Measurements from ENCODE around the gene AURKAIP1. TPM values are rescaled to one million over a fixed set of nuclear protein-coding genes. Genes with fewer than 3 reads are reported as not detected.
"Not testable (repeated sequence)": the region's sequence is repeated elsewhere in the genome, so short reads cannot be mapped to it uniquely, and the experiment has no call there.

Gene AURKAIP1
- 267 and 308 TPM in 2 replicates for total RNA-seq (2014; rRNA removed; shearing (Covaris generic))

DNA sequence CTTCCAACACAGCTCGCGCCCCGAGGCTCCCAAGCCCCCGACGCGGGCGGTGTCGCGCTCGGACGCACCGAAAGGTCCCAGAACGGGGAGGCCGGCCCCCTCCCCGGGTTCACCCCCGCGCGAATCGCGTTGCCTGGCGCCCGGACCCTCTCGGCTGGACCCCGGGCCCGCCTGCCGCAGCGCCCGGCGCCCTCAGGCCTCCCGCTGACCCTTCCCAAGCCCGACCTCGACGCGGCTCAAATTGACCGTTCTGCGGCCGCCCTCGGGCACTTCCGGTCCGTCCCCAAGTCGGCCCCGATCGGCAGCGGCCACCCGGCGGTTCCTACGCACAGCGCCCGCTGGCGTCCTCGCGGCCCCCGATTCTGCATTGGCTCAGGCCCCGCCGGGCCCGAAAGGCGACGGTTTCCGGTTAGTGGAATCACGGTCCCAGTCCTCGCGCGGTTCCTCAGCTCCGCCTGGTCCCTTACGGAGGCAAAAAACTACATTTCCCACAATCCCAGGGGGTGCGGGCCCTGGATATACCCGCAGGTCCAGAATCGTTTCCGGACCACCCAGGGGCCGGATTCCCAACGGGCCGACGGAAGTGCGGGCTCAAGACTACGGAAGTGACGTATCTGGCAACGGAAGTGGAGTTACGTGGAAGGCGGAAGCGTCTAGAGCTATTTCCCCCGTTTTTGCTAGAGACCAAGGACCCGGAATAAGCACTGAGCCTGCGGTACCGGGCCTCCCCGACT is at the start of gene AURKAIP1:
TSS of gene AURKAIP1 (minus strand) at position 279 of the 734 bp plus-strand sequence. CDS start 451 bp downstream, outside the sequence.
- peak; percentile 99 for DNase-seq (ENCODE audit: low read depth)

DNA sequence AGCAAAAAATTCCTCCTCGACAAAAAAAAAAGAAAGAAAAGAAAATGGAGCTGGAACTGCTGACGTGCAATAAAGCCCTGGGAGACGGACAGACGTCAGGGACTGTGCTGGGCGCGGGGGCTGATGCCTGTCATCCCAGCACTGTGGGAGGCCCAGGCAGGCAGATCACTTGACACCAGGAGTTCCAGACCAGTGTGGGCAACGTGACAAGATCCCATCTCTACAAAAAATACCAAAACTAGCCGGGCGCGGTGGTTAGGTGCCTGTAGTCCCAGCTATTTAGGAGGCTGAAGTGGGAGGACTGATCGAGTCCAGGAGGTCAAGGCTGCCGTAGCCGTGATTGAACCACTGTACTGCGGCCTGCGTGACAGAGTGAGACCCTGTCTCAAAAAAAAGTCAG is 49.7 kb upstream of the AURKAIP1 start:
- no peak for DNase-seq (ENCODE audit: low read depth)

DNA sequence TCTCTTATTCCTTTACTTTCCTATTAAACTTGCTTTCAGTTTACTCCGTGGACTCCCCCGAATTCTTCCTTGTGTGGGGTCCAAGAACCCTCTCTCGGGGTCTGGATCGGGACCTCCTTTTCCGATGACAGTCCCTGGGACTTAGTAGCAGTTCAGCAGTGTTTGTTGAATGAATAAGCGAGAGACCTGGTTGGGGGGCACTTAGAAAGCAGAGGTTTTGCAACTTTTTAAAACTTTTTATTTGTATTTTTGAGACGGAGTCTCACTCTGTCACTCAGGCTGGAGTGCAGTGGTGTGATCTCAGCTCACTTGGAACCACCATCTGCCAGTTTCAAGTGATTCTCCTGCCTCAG is 48.2 kb upstream of the AURKAIP1 start:
- no peak for DNase-seq (ENCODE audit: low read depth)

DNA sequence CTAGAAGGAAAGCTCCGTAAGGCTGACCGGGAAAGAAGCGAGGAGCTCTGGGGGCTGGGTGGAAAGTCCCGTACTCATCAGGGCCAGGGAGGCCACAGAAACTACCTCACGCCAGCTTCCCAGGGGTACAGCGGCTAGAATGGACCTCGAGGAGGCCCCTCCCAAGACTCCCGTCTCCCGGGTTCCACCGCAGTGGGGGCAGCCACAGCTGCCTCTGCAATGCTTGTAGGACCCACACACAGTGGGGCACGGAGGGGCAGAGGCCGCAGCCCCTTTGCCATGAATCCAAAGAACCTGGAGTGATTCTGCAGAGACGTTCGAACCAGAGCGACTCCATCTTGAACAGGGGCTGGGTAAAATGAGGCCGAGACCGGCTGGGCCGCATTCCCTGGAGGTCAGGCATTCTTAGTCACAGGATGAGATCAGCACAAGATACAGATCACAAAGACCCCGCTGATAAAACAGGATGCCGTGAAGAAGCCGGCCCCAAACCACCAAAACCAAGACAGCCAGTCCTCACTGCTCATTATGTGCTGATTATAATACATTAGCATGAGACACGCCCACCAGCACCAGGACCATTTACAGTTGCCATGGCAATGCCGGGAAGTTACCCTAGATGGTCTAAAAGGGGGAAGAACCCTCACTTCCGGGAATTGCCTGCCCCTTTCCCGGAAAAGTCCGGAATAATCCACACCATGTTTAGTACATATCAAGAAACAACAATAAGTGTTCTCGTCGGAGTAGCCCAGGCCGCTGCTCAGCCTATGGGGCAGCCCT is 47.6 kb upstream of the AURKAIP1 start:
- DNase-seq (ENCODE audit: low read depth), result peak; percentile 79

DNA sequence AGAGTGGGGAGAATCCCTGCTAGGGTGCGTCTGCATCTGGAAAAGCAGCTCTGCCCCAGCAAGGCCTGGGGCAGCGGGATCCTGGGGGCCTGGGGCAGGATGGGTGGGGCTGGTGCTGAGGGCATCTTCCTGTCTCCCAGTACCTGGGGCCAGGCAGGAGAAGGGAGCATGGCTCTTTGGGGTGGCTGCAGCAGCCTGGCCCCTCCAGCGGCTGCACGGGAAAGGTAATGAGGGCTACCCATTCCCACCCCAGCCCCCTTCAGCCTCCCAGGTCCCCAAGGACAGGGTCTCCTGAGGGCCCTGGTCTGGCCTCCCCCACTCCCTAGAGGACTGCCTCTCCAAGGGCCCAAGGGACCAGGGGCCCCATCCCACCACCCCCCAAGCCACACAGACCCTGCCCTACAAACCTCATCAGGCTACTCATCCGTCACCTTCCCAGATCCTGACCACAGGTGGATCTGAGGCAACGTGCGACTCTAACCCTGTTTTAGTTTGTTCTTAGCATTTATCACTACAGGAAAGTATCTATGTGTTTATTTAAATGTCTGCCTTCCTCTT is 47.0 kb upstream of the AURKAIP1 start:
- DNase-seq (ENCODE audit: low read depth), result peak; percentile 2

DNA sequence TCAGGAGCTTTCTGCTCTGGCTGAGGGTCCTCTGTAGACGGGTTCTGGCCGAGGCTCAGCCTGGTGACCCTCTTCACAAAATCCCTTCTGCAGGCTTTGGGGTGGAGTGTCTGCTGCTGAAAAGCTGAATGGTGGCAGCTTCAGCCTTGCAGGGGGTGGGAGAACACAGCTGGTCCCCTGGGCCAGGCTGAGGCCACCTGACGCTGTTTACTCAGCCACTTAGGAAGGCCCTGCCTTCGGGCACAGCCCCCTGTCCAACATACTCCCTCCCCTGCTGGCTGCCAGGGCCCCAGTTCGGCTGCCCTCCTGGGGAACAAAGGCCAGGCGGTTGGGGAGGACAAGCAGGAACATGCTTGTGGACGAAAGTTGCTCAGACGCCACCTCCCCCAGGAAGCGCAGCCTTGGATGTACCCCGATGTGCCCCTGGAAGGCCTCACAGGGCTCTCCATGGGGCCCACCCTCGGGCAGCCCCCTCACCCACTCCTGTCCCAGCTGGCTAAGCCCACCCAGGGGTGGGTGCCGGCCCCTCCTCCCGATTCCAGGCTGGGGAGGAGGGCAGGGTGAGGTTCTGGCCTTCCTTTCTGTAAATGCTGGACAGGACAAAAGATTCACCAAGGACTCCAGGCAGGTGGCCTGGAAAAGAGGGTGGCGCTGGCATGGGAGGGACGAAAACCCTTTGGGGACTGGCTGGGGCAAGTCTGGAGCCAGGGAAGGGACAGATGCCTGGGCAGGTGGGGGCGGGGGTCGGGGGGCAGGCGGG is 46.3 kb upstream of the AURKAIP1 start, which contains the start of gene ANKRD65:
TSS of gene ANKRD65 (minus strand) at position 130 of the 760 bp plus-strand sequence. CDS start 271 bp downstream, outside the sequence.
- DNase-seq (ENCODE audit: low read depth), result peak; percentile 12

DNA sequence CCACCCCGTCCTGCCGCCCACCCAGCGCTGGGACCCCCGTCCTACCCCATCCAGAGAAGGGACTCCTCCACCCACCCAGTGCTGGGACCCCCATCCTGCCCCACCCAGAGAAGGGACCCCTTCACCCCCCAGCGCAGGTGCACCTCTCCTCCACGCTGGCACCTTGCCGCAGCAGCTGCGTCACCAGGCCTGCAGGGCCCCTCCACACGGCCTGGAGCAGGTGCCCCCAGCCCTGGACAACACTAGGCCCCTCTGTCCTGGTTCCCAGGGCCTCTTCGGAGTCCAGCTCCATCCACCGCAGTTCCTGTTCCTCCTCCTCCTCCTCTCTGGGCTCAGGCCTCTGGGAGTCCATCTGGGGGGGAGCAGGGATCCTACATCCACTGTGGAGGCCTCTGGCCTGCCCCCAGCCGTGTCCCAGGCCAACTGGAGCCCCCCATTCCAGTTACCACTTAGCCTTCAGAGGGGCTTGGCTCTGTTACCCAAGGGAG is 45.7 kb upstream of the AURKAIP1 start:
- DNase-seq (ENCODE audit: low read depth), result no peak

DNA sequence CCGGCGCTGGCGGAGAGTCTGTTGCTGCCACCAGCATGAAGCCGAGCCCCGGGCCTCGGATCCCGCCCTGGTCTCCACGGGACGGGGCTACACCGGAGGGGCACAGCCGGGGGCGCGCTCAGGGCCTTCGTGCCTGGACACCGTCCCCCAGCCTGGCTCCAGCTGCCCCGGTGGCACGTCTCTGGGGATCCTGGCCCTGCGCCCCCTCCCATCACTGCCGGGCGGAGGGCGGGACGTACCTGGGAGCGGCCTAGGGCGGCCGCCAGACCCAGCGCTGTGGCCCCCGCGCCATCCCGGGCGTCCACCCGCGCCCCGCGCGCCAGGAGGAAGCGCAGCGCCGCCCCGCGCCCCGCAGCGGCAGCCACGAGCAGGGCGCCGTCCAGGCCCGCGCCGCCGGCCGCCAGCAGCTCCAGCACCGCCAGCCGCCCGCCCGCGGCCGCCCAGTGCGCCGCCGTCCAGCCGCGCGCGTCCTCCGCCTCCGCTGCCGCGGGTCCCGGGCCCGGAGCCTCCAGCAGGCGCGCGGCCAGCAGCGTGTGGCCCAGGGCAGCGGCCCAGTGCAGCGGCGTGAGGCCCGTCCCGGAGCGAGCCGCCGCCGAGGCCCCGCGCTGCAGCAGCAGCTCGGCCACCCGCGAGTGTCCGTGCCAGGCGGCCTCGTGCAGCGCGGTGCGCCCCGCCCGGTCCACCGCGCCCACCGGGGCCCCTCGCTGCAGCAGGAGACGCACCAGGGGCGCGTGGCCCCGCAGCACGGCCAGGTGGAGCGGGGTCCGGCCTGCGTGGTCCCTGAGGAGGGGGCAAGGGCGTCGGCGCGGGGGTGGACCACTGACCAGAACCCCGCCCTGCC is 45.0 kb upstream of the AURKAIP1 start:
- peak; percentile 29 for DNase-seq (ENCODE audit: low read depth)

DNA sequence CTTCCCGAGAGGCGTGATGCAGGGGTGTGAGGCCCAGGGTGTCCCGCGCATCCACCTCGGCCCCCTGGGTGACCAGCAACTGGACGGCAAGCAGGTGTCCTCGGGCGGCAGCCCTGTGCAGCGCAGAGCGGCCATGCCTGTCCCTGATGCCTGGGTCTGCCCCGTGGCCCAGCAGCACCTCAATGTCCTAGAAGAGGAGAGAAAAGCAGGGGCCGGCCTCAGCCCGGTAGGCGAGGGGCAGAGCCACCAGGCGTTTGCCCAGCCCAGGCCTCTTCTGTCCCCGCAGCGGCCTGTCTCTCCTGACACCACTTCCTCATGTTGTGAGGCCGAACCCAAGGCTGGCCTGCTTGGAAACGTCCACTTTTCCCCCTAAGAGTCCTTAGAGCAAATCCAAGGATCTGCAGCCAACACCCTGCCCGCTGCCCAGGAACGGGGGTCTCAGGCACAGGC is 44.4 kb upstream of the AURKAIP1 start:
- DNase-seq (ENCODE audit: low read depth), result no peak

DNA sequence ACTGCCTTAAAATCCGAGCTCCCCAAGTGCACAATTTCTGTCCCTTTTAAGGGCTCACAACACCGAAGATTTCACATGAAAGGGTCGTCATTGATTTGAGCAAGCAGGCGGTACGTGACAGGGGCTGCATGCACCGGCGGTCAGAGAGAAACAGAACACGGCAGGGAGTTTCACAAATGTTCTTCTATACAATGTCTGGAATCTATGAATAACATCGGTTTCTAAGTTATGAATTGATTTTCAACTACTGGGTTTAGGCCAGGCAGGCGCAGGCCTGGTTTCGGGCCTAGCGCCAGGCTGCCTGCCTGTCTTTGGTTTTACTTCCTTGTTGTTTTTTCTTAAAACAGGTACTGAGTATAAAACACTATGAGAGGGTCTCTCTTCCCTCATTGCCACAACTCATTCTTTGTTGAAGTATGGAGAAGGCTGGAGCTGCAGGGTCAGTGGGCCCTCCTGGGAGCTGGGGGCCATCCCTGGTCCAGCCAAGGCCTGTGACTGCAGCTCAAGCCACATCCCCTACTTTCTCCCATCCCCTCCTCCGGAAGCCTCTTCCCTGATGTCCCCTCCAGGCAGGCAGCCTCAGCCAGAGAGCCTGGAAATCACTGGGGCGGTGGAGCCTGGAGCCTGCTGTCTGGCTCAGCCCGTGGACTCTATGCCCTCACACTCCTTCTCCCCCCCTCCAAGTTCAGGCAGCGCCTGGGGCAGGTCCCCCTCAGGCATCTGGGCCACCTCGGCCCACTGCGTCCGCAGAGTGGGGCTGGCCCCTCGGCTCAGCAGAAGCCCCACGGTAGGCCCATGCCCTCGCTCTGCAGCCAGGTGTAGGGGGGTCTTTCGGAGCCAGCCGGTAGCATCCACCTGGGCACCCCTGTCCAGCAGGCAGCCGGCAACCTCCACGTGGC is 43.7 kb upstream of the AURKAIP1 start:
- DNase-seq (ENCODE audit: low read depth), result no peak

DNA sequence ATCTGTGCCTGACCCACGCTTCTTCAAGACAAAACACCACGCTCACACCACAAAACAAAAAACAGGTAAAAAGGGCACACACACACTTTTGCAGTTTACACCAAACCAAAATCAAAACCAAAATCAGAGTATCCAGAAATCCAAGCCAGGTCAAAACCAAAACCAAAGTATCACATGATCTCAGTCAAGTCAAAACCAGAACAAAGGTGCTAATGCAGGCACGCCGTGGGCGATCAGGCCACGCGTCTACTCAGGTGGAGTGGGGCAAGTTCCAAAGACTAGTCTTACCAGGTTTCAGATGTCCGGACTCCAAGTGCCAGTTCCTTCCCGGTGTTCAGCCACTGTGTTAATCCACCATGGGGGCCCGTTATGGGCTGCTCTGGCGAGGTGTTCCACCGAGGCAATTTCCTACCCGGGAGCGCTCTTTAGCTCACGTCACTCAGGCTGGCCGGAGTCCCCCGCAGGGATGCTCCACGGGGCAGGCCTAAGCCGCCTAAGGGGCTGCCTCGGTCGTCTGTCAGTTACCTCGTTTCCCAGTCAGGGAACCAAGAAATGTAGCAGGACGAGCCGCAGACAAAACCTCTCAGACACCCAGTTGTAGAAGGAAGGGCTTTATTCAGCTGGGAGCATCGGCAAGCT is 42.9 kb upstream of the AURKAIP1 start:
- DNase-seq (ENCODE audit: low read depth), result not testable (repeated sequence)

DNA sequence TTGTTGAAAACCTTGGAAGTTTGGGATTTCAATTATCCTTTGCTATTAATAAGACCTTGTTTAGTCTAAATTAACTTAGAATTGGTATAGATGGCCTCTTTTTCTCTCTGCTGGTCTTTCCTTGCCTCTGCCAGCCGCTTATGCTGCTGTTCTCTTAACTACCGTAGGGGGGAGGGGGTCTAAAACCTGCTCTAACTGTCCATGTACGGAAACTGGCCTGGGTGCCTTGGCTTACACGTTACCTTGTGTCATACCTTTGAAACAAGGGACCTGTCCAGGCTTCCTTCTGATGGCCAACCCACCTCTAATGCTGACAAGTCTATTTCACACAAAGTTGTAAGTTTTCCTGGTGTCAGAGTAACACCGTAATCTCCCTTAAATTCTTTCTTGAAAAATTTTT is 42.4 kb upstream of the AURKAIP1 start:
- not testable (repeated sequence) for DNase-seq (ENCODE audit: low read depth)

DNA sequence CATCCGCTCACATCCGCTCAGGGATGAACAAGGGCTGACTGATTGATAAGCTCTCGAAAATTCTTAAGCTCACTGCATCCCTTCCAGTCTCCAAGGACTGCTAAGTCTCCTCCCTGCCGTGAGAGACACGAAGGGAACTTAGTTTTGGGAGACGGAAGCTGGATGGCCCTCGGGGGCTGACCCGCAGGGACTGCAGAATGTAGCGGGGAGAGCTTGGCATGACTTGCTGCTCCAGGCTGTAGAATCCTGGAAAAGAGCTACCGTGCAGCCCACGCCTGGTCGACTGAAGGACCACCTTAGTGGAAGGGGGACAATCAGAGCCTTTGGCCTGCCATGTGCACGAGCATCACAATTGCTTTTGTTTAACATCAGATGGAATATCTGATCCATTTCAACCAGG is 40.7 kb upstream of the AURKAIP1 start:
- DNase-seq (ENCODE audit: low read depth), result no peak

DNA sequence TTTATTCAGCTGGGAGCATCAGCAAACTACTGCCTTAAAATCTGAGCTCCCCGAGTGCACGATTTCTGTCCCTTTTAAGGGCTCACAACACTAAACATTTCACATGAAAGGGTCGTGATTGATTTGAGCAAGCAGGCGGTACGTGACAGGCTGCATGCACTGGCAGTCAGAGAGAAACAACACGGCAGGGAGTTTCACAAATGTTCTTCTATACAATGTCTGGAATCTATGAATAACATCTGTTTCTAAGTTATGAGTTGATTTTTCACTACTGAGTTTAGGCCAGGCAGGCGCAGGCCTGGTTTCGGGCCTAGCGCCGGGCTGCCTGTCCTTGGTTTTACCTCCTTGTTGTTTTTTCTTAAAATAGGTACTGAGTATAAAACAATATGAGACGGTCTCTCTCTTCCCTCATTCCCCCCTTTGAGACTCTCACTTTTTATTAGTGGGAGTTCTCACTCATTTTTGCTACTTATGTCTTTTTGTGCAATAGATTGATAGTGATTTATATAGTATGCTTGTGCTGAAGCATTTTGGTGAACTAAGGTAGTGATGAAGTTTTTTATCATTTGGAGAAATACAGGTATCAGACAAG is 37.4 kb upstream of the AURKAIP1 start:
- not testable (repeated sequence) for DNase-seq (ENCODE audit: low read depth)

DNA sequence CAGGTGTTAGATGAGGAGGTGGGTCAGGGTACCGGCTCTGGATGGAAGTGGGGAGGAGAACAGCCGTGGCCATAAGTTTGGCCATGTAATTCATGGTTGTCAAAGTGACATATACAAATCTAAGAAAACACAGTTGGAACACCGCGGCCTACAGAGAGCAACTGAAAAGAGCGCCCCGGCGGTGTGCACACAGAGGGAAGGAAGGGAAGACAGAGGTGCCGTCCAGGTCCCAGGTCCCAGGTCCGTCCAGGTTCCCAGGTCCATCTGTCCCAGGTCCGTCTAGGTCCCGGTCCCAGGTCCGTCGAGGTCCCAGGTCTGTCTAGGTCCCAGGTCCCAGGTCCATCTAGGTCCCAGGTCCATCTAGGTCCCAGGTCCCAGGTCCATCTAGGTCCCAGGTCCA is 36.6 kb upstream of the AURKAIP1 start:
- no peak for DNase-seq (ENCODE audit: low read depth)

DNA sequence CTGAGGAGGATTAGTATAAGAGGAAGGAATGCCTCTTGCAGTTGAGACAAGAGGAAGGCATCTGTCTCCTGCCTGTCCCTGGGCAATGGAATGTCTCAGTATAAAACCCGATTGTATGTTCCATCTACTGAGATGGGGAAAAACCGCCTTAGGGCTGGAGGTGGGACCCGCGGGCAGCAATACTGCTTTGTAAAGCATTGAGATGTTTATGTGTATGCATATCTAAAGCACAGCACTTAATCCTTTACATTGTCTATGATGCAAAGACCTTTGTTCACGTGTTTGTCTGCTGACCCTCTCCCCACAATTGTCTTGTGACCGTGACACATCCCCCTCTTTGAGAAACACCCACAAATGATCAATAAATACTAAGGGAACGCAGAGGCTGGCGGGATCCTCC is 35.2 kb upstream of the AURKAIP1 start:
- DNase-seq (ENCODE audit: low read depth), result not testable (repeated sequence)

DNA sequence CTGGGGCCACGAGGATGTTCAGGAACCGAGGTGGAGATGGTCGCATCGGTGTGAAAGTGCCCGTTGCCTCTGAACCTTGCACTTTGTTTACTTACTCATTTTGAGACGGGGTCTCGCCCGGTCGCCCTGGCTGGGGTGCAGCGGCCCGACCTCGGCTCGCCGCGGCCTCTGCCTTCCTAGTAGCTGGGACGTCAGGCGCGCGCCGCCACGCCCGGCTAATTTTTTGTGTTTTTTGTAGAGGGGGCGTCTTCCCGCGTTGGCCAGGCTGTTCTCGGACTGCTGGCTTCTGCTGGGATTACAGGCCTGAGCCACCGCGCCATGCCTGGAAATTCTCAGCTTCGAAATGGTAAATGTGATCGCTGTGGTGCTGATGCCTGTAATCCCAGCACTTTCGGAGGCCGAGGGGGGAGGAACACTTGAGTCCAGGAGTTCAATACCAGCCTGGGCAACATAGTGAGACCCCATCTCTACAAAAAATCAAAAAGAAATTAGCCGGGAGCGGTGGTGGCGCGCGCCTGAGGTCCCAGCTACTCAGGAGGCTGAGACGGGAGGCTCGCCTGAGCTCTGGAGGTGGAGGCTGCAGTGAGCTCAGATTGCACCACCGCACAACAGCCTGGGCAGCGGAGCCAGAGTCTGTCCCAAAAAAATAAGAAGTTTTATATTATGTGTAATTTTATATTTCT is 32.8 kb upstream of the AURKAIP1 start:
- DNase-seq (ENCODE audit: low read depth), result no peak

Measured in Daoy (cell line).